H1 (cell line): ENCODE data around the gene MCRS1. TPM values are rescaled to one million over a fixed set of nuclear protein-coding genes. Genes with fewer than 3 reads are reported as not detected.

Source experiments
- CTCF ChIA-PET: fragments of 300-600 bp; sonication (Branson Sonifier 250); formaldehyde crosslinking; loops from one replicate; lab custom pipeline; 2021; ENCODE audit not compliant: partially characterized antibody; lab: Charles Lee
- POLR2A ChIA-PET: fragments of 300-600 bp; sonication (Branson Sonifier 250); formaldehyde crosslinking; loops from one replicate; lab custom pipeline; 2021; ENCODE audit warnings: inconsistent platforms; ENCODE audit not compliant: partially characterized antibody; lab: Charles Lee
- DNase-seq, 2 experiments: peaks; one replicate each; pipeline versions ENCODE4 v3.0.0 to v3.0.0-alpha.2; 2010 to 2022; ENCODE audit warnings: low spot score in 2 of 2, low read depth in 1 of 2, mixed read lengths in 1 of 2
- FAIRE-seq: peaks from 2 replicates; lab custom pipeline; 2011; peaks lifted over from hg19 to GRCh38; lab: Jason Lieb, UNC
- H2AFZ ChIP-seq: 2 replicates; pipeline ENCODE4 v1.8.1; 2012; ENCODE audit warnings: low read length, inconsistent platforms
- H2AK5ac ChIP-seq: 2 replicates; pipeline ENCODE4 v1.6.1; 2013; ENCODE audit warnings: low read depth, low read length
- H2BK120ac ChIP-seq: replicated peaks from 2 replicates; pipeline ENCODE3; 2013; ENCODE audit warnings: low read depth, low read length, inconsistent platforms
- H2BK12ac ChIP-seq: 2 replicates; pipeline ENCODE4 v1.6.1; 2013; ENCODE audit warnings: low read depth, low read length
- H2BK15ac ChIP-seq: 2 replicates; pipeline ENCODE4 v1.6.1; 2013; ENCODE audit warnings: low read length
- H2BK20ac ChIP-seq: 2 replicates; pipeline ENCODE4 v1.6.1; 2013; ENCODE audit warnings: low read length
- H2BK5ac ChIP-seq: 2 replicates; pipeline ENCODE4 v1.6.1; 2013; ENCODE audit warnings: low read depth, low read length
- H3K14ac ChIP-seq: 2 replicates; pipeline ENCODE4 v1.6.1; 2013; ENCODE audit warnings: inconsistent platforms; ENCODE audit not compliant: insufficient read length
- H3K18ac ChIP-seq: 2 replicates; pipeline ENCODE4 v1.6.1; 2013; ENCODE audit warnings: low read length; ENCODE audit errors: extremely low read depth
- H3K23ac ChIP-seq: 2 replicates; pipeline ENCODE4 v1.6.1; 2013; ENCODE audit warnings: inconsistent platforms; ENCODE audit not compliant: insufficient read length
- H3K23me2 ChIP-seq: 2 replicates; pipeline ENCODE4 v1.6.1; 2013; ENCODE audit warnings: low read depth, low read length
- H3K27ac ChIP-seq: 2 replicates; pipeline ENCODE4 v1.6.1; 2011; ENCODE audit warnings: low read depth, low read length, inconsistent platforms
- H3K27me3 ChIP-seq, 4 experiments: replicated peaks in 1 of 4; 1 replicate in 1 of 4; 2 replicates in 3 of 4; pipeline versions ENCODE4 v1.6.1 to v1.8.1; 2011 to 2013; ENCODE audit warnings: low read length in 3 of 4, mild to moderate bottlenecking in 3 of 4, inconsistent platforms in 2 of 4, mixed read lengths in 2 of 4, moderate library complexity in 1 of 4; ENCODE audit not compliant: control insufficient read depth in 3 of 4, insufficient read depth in 3 of 4; ENCODE audit errors: extremely low read depth in 1 of 4
- H3K36me3 ChIP-seq, 4 experiments: 2 replicates each; pipeline versions ENCODE4 v1.6.1 to v1.8.1; 2011 to 2013; ENCODE audit warnings: mild to moderate bottlenecking in 4 of 4, low read length in 3 of 4, moderate library complexity in 2 of 4, control low read depth in 1 of 4, inconsistent platforms in 1 of 4; ENCODE audit not compliant: insufficient read depth in 4 of 4, control insufficient read depth in 2 of 4
- H3K4ac ChIP-seq: replicated peaks from 2 replicates; pipeline ENCODE3; 2013; ENCODE audit warnings: low read length, low read depth, mixed read lengths, inconsistent platforms; ENCODE audit not compliant: insufficient read length
- H3K4me1 ChIP-seq, 4 experiments: replicated peaks in 1 of 4; 1 replicate in 1 of 4; 2 replicates in 3 of 4; pipeline versions ENCODE4 v1.6.1 to v1.8.1; 2011 to 2013; ENCODE audit warnings: low read length in 3 of 4, inconsistent platforms in 2 of 4, mixed read lengths in 1 of 4; ENCODE audit not compliant: insufficient read depth in 4 of 4, control insufficient read depth in 3 of 4
- H3K4me2 ChIP-seq, 2 experiments: 2 replicates each; pipeline versions ENCODE4 v1.6.1 to v1.8.1; 2011 to 2013; ENCODE audit warnings: low read depth in 2 of 2, low read length in 2 of 2, control low read depth in 1 of 2, inconsistent platforms in 1 of 2, mild to moderate bottlenecking in 1 of 2; ENCODE audit not compliant: insufficient read depth in 1 of 2
- H3K4me3 ChIP-seq, 4 experiments: fragments of 200-600, 300-600 bp in 1 of 4; sonication (generic), shearing (Covaris generic), sonication (Bioruptor Twin) in 1 of 4; 2 replicates each; pipeline versions ENCODE4 v1.5.1 to v1.8.1; 2011 to 2016; ENCODE audit warnings: low read length in 4 of 4, low read depth in 3 of 4, control low read depth in 2 of 4, inconsistent platforms in 2 of 4, mild to moderate bottlenecking in 2 of 4, mixed read lengths in 1 of 4, moderate library complexity in 1 of 4; ENCODE audit not compliant: insufficient read depth in 2 of 4; ENCODE audit errors: extremely low read depth in 1 of 4
- H3K56ac ChIP-seq: replicated peaks from 2 replicates; pipeline ENCODE3; 2013; ENCODE audit warnings: low read depth, mild to moderate bottlenecking, mixed read lengths, low read length, inconsistent platforms; ENCODE audit not compliant: insufficient read length
- H3K79me1 ChIP-seq: 2 replicates; pipeline ENCODE4 v1.6.1; 2013; ENCODE audit warnings: low read depth, low read length, control low read depth
- H3K79me2 ChIP-seq, 2 experiments: 2 replicates each; pipeline versions ENCODE4 v1.6.1 to v1.8.1; 2012 to 2013; ENCODE audit warnings: low read length in 2 of 2, mild to moderate bottlenecking in 2 of 2, inconsistent platforms in 1 of 2; ENCODE audit not compliant: insufficient read depth in 2 of 2, control insufficient read depth in 1 of 2
- H3K9ac ChIP-seq, 4 experiments: replicated peaks in 1 of 4; 1 replicate in 1 of 4; 2 replicates in 3 of 4; pipeline versions ENCODE4 v1.6.1 to v1.8.1; 2011 to 2013; ENCODE audit warnings: low read depth in 3 of 4, low read length in 3 of 4, control low read depth in 2 of 4, mild to moderate bottlenecking in 2 of 4, moderate library complexity in 2 of 4, inconsistent platforms in 1 of 4; ENCODE audit errors: extremely low read depth in 1 of 4
- H3K9me3 ChIP-seq, 2 experiments: 2 replicates each; pipeline versions ENCODE4 v1.6.1 to v1.8.1; 2012 to 2013; ENCODE audit warnings: mild to moderate bottlenecking in 2 of 2, moderate library complexity in 2 of 2, control low read depth in 1 of 2, inconsistent platforms in 1 of 2, low read depth in 1 of 2, low read length in 1 of 2, mixed read lengths in 1 of 2; ENCODE audit not compliant: insufficient read depth in 2 of 2
- H4K20me1 ChIP-seq, 2 experiments: replicated peaks in 1 of 2; 2 replicates each; pipeline versions ENCODE3 to v1.8.1; 2011 to 2013; ENCODE audit warnings: inconsistent platforms in 2 of 2, low read length in 2 of 2, mild to moderate bottlenecking in 1 of 2; ENCODE audit not compliant: insufficient read depth in 2 of 2, control insufficient read depth in 1 of 2
- H4K5ac ChIP-seq: 2 replicates; pipeline ENCODE4 v1.6.1; 2013; ENCODE audit warnings: low read length, low read depth, mixed read lengths, inconsistent platforms; ENCODE audit not compliant: insufficient read length
- H4K8ac ChIP-seq: 2 replicates; pipeline ENCODE4 v1.8.0; 2013; ENCODE audit warnings: mild to moderate bottlenecking, moderate library complexity, low read length, inconsistent platforms; ENCODE audit not compliant: insufficient read depth; ENCODE audit errors: extremely low read depth
- H4K91ac ChIP-seq: replicated peaks from 2 replicates; pipeline ENCODE3; 2013; ENCODE audit warnings: low read length, mixed read lengths, inconsistent platforms; ENCODE audit not compliant: insufficient read length
- MAFK ChIP-seq: IDR thresholded peaks from 2 replicates; pipeline ENCODE4 v1.6.1; 2012; ENCODE audit warnings: low read depth, mild to moderate bottlenecking, improper control_type of control experiment, low read length
- WGBS, 2 experiments: shearing (Covaris generic) in 1 of 2; methylation state at CpG; one replicate each; pipeline versions ENCODE4 v1.1.6 to v1.1.7; 2013 to 2015; ENCODE audit warnings: low lambda C conversion rate in 2 of 2, mixed read lengths in 2 of 2, inconsistent platforms in 1 of 2, low coverage in 1 of 2, missing lambda C conversion rate in 1 of 2; ENCODE audit not compliant: insufficient replicate concordance in 2 of 2, insufficient coverage in 1 of 2, insufficient read length in 1 of 2; ENCODE audit errors: extremely low coverage in 1 of 2, missing lambda C conversion rate in 1 of 2; 5-methylcytosine and 5-hydroxymethylcytosine counted together
- polyA plus RNA-seq, 7 experiments: library from polyadenylated mRNA; depleted of rRNA in 3 of 7; stranded (reverse) in 5 of 7; unstranded in 2 of 7; fragments of >200 nt in 5 of 7; fragments of 200-250 nt in 2 of 7; gene quantifications; 1 replicate in 5 of 7; 2 replicates in 1 of 7; 4 replicates in 1 of 7; pipeline versions ENCODE4 v1.2.1 to v1.2.3, GENCODE V29; 2011 to 2013; ENCODE audit warnings: missing spikeins in 2 of 7, mixed read lengths in 2 of 7
- total RNA-seq: library from RNA; stranded (reverse); fragmentation: NEBNext Ultra II Directional; extraction: Animal tissue kit (Norgen Biotek cat#: 25700); gene quantifications from 2 replicates; pipeline ENCODE4 v1.2.1, GENCODE V29; 2021
- TF ChIP-seq, protein P1 (sequence below), 3 experiments: IDR thresholded peaks; 1 replicate in 2 of 3; 2 replicates in 1 of 3; pipeline versions ENCODE4 v1.5.1 to v1.6.1; 2011; ENCODE audit warnings: low read length in 3 of 3, mild to moderate bottlenecking in 3 of 3, inconsistent platforms in 2 of 3, low read depth in 1 of 3, moderate library complexity in 1 of 3; ENCODE audit not compliant: insufficient read depth in 1 of 3; ENCODE audit errors: control extremely low read depth in 1 of 3

Gene MCRS1
- total and polyA plus RNA-seq, 2 of the 8 experiments (the other 6 are each of a cell fraction or from before 2014, with no cell fraction given) = 90.3 to 139 TPM

DNA sequence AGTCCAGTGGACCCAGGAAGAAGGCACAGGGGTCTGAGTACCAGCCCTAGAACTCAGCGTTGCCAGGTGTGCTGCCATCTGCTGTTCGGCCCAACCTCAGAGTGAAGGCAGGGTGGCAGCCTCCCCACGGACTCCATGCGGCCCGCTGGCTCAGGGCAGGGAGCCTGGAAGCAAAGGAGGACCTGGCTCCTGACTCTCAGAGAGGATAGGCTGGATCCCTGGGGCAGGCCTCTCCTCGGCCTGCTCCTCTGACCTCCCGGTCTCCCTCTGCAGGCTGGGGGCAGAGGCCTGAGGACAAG lies 10.1 kb downstream of the MCRS1 start:
- POLR2A ChIA-PET = interaction anchor here (1.6 to 3.1 kb wide), 3 partner anchors 9 to 31 kb away, joined by 3 to 12 read pairs (median 11); partner anchors contain the start of gene MCRS1
- H3K4ac ChIP-seq = no peak overlapping the region
- H3K4me1 ChIP-seq = no peaks in the 10 kb centered on the region; a peak in 1 of 7 replicates
- H2BK120ac ChIP-seq = no peak overlapping the region
- H4K5ac ChIP-seq = no peak overlapping the region
- H2AFZ ChIP-seq = no peak overlapping the region
- DNase-seq = no peak
- no peak overlapping the region for H2BK15ac ChIP-seq
- H4K20me1 ChIP-seq = peaks cover 0 to 6% of the 10 kb centered on the region in 2 experiments
- H3K4me2 ChIP-seq = no peak overlapping the region
- CTCF ChIA-PET = interaction anchor here (0.6 to 14.0 kb wide), 10 partner anchors 6 to 246 kb away, joined by 3 to 140 read pairs (median 4); partner anchors contain the start of gene MCRS1
- H2BK5ac ChIP-seq = no peak overlapping the region
- no peak overlapping the region for H4K91ac ChIP-seq
- no peak overlapping the region for H3K4me3 ChIP-seq
- no peak for TF ChIP-seq MAFK
- TF ChIP-seq, protein P1, sequence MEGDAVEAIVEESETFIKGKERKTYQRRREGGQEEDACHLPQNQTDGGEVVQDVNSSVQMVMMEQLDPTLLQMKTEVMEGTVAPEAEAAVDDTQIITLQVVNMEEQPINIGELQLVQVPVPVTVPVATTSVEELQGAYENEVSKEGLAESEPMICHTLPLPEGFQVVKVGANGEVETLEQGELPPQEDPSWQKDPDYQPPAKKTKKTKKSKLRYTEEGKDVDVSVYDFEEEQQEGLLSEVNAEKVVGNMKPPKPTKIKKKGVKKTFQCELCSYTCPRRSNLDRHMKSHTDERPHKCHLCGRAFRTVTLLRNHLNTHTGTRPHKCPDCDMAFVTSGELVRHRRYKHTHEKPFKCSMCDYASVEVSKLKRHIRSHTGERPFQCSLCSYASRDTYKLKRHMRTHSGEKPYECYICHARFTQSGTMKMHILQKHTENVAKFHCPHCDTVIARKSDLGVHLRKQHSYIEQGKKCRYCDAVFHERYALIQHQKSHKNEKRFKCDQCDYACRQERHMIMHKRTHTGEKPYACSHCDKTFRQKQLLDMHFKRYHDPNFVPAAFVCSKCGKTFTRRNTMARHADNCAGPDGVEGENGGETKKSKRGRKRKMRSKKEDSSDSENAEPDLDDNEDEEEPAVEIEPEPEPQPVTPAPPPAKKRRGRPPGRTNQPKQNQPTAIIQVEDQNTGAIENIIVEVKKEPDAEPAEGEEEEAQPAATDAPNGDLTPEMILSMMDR (IDR thresholded peaks at IDR 0.05; ENCODE audit: control extremely low read depth in 1 of 3, insufficient read depth in 1 of 3, low read depth in 1 of 3, low read length in 3 of 3) = peak in 2 of 3 experiments; percentile 6 to 11; a peak in 1 of 4 replicates
- WGBS, 2 experiments = 79% methylated on average over 7 of the region's 7 CpGs; no CpG with 5 or more reads in 1 of the 2 experiments
- H3K79me2 ChIP-seq = no peaks in the 10 kb centered on the region
- no peak overlapping the region for H3K27ac ChIP-seq
- no peaks in the 10 kb centered on the region for H3K79me1 ChIP-seq
- no peaks in the 10 kb centered on the region for H3K23me2 ChIP-seq
- no peak overlapping the region for H2BK20ac ChIP-seq
- peaks cover 19 to 48% (median 35%) of the 10 kb centered on the region in 4 experiments; a peak in 7 of 8 replicates for H3K36me3 ChIP-seq
- no peaks in the 10 kb centered on the region; a peak in 1 of 7 replicates for H3K27me3 ChIP-seq
- no peak overlapping the region for H2AK5ac ChIP-seq
- H3K9ac ChIP-seq = no peak overlapping the region
- no peak overlapping the region for H4K8ac ChIP-seq
- FAIRE-seq = no peak
- H2BK12ac ChIP-seq = no peak overlapping the region
- H3K23ac ChIP-seq = no peak overlapping the region
- H3K9me3 ChIP-seq = no peaks in the 10 kb centered on the region
- no peak overlapping the region for H3K14ac ChIP-seq
- no peak overlapping the region for H3K56ac ChIP-seq
- no peak overlapping the region for H3K18ac ChIP-seq
